Middle frontal gyrus (tissue), 1 donor: ENCODE results near the gene CHCHD6.

Source experiments
- DNase-seq: peaks from one replicate; pipeline ENCODE4 v3.0.0-alpha.2; 2015; ENCODE audit warnings: low spot score; ENCODE audit errors: extremely low spot score

The CHCHD6 gene

DNA sequence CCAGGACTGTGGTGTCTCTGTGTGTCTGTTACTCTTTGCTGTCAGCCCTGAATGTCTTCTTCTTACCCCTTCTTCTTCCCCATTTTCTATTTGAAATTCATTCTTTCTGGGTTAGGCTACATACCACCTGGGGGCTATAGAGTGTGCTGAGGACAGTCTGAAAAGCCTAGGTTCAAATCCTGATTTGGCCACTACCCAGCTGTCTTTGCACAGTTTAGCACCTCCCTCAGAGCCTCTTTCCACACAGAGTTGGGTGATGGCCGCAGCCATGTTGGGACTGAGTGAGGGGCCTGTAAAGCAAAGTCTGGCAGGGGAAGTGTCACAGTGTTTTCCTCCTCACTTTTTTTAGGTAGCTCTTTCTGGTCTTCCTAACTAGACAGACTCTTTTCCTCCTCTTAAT is 113.7 kb downstream of the CHCHD6 start:
- DNase-seq: no peak

DNA sequence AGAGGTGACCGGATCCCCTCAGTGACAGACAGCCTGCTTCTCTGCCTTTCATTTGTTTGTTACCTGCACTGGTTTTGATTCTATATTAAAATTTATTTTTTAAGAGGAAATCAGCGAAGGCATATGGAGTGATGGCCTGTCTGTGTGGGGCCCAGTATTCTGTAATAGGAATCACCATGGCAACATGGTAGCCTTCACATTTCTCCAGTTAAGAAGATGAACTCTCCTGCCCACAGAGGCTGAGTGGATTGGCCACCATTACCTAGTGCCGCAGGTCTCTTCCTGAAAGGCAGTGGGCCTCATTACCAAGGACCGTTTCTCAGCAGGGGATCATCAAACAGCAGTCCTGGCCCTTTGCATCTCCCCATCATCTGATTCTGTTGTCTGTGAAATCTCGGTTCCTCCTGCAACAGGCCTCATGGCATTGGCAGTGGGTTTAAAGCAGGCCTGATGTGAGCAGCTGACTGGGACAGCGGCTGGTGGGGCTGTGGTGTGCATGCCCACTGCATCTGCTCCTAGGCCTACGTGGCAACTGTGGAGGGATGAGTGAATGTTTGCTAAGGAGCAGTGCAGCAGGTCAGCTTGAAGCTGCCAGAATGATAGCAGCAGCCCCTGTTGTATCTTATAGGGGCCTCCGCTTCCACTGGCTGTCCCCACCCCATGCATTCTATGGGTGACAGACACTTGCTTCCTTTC is 114.5 kb downstream of the CHCHD6 start:
- no peak for DNase-seq

DNA sequence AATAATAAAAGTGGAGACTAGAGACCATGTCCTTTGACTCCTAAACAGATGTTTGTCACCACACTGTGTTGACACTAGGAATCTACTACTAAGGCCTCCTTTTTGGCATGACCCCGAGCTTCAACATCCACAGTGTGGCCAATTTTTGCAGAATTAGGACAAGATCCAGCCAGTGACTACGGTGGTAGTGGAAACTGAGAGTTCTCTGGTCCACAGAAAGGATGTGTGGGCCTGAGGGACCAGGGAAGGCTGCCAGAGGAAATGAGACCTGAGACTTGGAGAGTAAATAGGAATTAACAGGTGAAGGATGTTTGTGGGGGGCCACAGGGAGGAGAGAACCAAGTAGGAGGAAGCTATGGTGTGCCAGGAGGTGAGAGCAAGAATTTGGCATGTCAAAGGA is 122.7 kb downstream of the CHCHD6 start:
- DNase-seq: no peak

- no peak for DNase-seq
These were observed 123.1 kb downstream of the CHCHD6 start for GRCh38 chr3:126827121-126827520.

GRCh38 chr3:126828306-126828705 is 124.3 kb downstream of the CHCHD6 start:
- no peak for DNase-seq

DNA sequence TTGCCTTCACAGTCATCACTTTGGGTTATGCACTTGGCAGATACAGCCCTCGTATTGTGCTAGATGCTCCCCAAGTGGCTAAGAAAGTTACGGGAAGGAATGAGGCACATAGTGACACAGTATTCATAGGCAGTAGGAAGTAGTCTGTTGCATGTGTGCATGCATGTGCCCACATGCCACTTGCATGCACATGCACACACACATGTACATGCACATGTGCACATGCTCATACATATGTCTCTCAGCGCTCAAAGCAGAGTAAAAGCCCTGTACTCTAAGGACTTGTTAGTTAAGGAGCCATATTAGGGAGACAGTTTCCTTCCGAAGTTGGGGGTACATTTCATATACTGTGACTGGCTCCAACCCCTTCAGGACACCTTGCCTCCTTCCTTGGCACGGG is 128.9 kb downstream of the CHCHD6 start:
- no peak for DNase-seq

DNA sequence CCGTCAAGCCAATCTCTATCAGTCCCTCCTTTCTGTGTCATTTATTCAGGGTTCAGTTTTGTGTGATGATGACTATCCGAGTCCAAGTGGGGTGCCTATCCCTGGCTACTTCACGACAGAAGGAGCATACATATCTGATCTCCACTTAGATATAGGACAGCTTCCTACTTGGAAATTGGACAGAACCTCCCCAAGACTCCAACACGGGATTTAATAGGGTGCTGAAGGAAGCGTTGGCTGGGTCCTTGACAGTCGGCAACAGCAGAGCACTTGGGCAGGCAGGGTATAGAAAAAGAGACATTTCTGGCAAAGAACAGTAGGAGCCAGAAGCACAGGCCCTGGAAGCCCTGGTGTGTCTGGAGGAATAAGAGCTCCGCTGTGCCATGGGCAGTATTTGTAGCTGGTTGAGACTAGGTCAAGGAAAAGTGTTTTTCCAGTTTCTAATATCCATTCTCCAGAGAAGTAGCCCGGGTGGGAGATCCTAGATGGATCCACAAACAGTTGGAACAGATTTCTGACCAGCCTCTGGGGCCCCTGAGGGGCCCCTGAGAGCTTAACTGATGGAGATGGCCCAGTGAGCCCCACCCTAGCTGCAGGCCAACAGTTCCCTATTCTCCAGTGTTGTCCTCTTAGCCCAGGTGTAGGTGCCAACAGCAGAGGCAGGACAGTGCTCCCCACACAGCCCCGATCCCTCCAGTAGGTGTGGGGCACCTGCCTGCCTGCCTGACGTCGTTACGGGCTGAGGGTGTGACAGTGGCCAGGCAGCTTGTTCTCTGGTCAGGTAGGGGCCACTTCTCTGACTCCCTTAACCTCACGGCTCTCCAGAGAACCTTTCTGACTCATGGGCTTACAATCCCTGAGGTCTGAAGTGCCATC is 130.8 kb downstream of the CHCHD6 start:
- no peak for DNase-seq

- DNase-seq: no peak
These were observed 131.6 kb downstream of the CHCHD6 start for GRCh38 chr3:126835472-126836219.

DNA sequence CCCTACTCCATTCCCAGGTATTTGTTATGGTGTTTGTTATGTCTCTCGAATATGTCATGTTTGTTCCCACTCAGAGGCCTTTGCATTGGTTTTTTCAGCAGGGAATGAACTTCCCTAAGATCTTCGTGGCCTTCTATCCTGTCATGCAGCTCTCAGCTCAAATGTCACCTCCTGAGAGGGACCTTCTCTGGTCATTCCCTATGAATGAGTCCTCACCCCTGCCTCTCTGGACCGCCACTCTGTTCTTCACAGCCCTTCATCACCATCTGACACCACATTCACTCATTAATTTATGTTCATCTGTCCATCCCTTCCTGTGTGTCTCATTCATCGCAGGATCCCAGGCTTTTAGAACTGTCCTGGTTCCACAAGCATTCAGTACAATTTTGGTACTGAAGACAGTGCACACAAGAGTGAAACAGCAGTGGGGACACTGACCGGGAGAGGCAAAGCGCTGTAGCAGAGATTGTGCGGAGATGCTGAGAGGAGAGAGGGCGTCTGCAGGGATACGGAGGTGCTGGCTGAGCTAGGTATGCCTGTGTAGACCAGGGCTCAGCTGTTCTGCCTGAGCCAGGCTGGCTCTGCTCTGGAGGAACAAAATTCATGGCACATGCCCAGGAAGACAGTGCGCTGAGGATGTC is 132.3 kb downstream of the CHCHD6 start:
- DNase-seq: no peak

DNA sequence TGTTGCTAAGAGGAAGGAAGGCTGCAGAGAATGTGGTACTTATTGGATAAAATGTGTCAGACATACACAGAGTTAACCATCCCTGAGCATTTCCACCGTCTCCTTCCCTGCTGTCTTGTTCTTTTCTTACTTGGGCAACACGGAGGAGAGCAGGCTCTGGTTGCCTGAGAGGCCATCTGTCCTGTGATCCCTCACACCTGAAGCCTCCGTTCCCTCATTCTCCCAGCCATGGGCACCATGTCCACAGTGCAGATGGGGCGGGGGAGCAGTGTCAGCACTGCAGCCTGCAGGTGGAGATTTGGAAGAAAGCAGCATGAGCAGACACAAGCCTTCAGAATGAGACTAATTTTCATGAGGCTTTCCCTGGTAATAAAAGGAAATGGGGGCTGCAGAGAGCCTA is 133.7 kb downstream of the CHCHD6 start:
- DNase-seq: no peak

DNA sequence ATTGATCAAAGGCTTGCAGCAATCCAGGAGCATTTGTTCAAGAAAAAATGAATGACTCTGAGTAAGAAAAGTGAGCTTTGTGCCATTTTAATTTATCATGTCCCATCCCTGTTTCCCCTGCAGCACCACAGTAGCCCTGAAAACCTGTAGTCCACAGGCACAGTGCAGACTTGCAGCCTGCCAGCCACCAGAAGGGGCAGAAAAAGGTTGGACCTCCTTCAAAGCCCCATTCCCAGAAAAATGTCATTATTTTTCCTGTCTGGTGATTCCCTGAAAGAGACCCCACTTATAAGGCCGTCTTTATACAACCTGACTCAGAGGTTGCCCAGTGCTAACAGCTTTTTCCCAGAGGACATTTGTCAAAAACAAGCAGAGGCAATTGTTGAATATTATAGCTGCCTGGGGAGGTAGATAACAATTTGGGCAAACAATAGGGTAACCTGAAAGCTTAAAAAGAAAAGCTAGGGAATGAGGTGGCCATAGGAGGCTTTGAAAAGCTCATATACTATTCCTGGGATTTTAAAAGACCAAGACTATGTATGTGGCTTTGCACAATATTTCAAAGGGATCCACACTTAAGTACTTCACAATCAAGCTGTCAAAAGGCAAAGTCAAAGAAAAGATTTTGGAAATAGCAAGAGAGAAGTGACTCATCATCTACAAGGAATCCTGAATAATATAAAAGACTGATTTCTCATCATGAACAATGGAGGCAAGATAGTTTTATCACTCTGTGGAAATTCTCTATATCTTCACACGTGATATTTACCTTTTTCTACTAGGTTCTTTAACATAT is 142.1 kb downstream of the CHCHD6 start:
- no peak for DNase-seq

DNA sequence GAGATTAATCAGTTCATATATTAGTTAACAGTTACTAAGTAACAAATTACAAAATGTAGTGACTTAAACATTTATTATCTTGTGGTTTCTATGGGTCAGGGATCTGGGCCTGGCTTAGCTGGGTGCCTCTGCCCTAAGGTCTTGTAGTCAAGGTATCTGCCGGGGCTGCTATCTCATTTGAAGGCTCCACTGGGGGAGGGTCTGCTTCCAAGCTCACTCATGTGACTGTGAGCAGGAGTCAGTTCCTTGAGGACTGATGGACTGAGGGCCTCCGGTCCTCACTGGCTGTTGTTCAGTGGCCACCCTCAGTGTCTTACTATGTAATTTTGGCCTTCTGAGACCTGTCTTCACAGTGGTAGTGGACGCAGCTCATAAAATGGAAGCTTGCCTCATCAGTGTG is 143.0 kb downstream of the CHCHD6 start:
- DNase-seq: no peak

- no peak for DNase-seq
These were observed 145.0 kb downstream of the CHCHD6 start for GRCh38 chr3:126848991-126849390.

DNA sequence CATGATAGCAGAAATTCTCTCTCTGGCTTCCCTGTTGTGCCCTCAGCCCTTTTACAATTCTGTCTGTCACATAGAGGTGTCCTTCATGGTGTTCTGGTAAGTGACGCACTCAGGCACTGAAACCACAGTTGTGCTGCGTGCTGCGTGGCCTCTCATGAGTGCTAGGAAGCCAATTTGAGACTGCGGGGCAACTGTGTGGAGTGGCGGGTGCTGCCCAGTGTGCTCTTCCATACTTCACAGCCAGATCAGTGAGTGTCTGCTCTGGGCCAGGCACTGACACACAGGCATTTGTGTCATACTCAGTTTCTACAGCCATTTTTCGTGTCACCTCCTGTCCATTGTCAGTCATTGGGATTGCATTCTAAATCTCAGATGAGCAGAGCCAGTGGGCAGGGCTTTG is 145.7 kb downstream of the CHCHD6 start:
- DNase-seq: no peak

GRCh38 chr3:126850370-126851085 is 146.5 kb downstream of the CHCHD6 start:
- DNase-seq: no peak

GRCh38 chr3:126851382-126851781 is 147.3 kb downstream of the CHCHD6 start:
- no peak for DNase-seq

GRCh38 chr3:126851934-126852333 is 147.9 kb downstream of the CHCHD6 start:
- DNase-seq: no peak

DNA sequence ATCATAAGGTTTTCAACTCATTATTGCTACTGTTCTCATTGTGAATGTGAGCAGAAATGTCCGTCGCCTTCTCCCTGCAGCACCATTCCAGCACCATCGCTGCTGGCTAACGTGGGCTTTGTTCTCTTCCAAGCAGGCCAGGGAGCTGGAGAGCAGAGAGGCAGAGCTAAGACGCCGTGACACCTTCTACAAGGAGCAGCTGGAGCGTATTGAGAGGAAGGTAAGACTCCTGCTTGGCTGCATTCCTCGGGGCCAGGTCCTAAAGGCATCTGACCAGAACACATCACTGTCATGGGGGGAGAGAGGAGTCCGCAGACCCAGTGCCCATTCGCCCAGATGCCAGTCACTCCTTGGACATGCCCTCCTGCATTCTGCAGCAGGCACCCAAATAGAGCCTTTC is 148.5 kb downstream of the CHCHD6 start:
- DNase-seq: no peak

DNA sequence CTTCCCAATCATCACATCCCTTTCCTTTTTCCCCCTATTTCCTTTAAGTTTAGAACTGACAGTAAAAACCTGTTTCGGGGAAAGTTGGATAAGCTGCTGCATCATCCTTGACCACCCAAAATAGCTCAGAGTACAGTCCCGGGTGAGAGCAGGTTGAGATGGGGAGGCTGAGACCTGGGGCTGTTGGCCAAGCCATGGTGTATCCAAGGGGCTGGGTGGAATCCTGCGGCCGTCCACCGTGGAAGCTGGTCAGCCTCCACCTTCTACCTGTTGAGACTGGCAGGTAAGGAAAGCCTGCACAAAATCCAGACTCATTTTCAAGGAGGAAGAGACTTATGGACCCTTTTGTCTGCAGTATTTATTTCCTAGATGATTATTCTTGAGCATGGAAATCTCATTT is 150.6 kb downstream of the CHCHD6 start:
- DNase-seq: no peak

DNA sequence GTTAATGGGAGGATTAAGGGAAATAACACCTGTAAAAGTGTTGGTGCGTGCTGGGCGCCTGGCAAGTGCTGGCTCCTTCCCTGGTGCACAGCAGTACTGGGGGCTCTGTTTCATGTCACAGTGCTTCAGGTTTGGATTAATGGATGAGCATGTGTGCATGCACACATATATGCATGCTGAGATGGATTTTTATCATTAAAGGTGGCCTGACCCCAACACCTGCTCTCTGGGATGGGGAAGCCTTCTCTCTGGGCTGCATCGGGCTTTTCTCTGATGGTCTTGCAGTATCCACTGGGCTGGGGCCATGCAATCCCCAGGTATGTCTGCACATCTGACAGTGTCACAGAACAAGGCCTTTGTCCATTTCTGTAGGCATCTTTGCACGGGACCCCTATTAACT is 151.3 kb downstream of the CHCHD6 start:
- DNase-seq: no peak
